ENCODE results near the gene ZDHHC16. TPM values are rescaled to one million over a fixed set of nuclear protein-coding genes. Genes with fewer than 3 reads are reported as not detected.
"Not testable (repeated sequence)": the region's sequence is repeated elsewhere in the genome, so short reads cannot be mapped to it uniquely, and the experiment has no call there.

ZDHHC16 gene
- total and polyA plus RNA-seq, 5 donors from 2014 or later, result 17.1 to 36.4 (median 26.8) TPM

GRCh38 chr10:97407211-97407951 lies 38.6 kb upstream of the ZDHHC16 start:
- Histone ChIP-seq H3K27me3 (ENCODE audit: control insufficient read depth, insufficient read depth, low read length) (no peaks in the 10 kb centered on the region), H3K9me3 (ENCODE audit: control insufficient read depth in 2 of 2, low read length in 2 of 2) (no peaks in the 10 kb centered on the region), H3K4me1 (ENCODE audit: control insufficient read depth, insufficient read depth, low read length, poor library complexity, severe bottlenecking) (peaks cover 6% of the 10 kb centered on the region), H3K27ac (ENCODE audit: insufficient read depth, low read length, poor library complexity, severe bottlenecking) (peak overlapping the region; percentile 30), H3K36me3 (ENCODE audit: control insufficient read depth, insufficient read depth, low read length) (no peaks in the 10 kb centered on the region), H3K4me3 (ENCODE audit: low read depth, low read length) (peak overlapping the region; percentile 72)
- H3K4me1 Mint-ChIP-seq, result peaks cover 3 to 11% (median 8%) of the 10 kb centered on the region in 4 donors
- H3K27me3 Mint-ChIP-seq, result no peaks in the 10 kb centered on the region
- H3K36me3 Mint-ChIP-seq, result no peaks in the 10 kb centered on the region
- peak overlapping the region in 2 of 3 donors; percentile 53 to 56 for H3K27ac Mint-ChIP-seq
- DNase-seq (peak; percentile 58 to 86 (median 78)), ATAC-seq (ENCODE audit: low read depth in 2 of 2) (peak; percentile 96 to 97)
- no peaks in the 10 kb centered on the region for H3K9me3 Mint-ChIP-seq
- peak overlapping the region; percentile 0 to 79 (median 62) for H3K4me3 Mint-ChIP-seq

GRCh38 chr10:97407952-97408248 lies 38.1 kb upstream of the ZDHHC16 start:
- Mint-ChIP-seq H3K4me3 (peak overlapping the region in 2 of 4 donors; percentile 0 to 21), H3K9me3 (no peaks in the 10 kb centered on the region), H3K27ac (peak overlapping the region in 2 of 3 donors; percentile 53 to 56), H3K27me3 (no peaks in the 10 kb centered on the region), H3K36me3 (no peaks in the 10 kb centered on the region), H3K4me1 (peaks cover 5 to 15% (median 10%) of the 10 kb centered on the region in 4 donors)
- Histone ChIP-seq H3K27ac (ENCODE audit: insufficient read depth, low read length, poor library complexity, severe bottlenecking) (no peak overlapping the region), H3K36me3 (ENCODE audit: control insufficient read depth, insufficient read depth, low read length) (no peaks in the 10 kb centered on the region), H3K4me3 (ENCODE audit: low read depth, low read length) (no peak overlapping the region), H3K9me3 (ENCODE audit: control insufficient read depth in 2 of 2, low read length in 2 of 2) (no peaks in the 10 kb centered on the region), H3K4me1 (ENCODE audit: control insufficient read depth, insufficient read depth, low read length, poor library complexity, severe bottlenecking) (peaks cover 6% of the 10 kb centered on the region), H3K27me3 (ENCODE audit: control insufficient read depth, insufficient read depth, low read length) (no peaks in the 10 kb centered on the region)
- ATAC-seq (ENCODE audit: low read depth in 2 of 2), result no peak
- no peak for DNase-seq

DNA sequence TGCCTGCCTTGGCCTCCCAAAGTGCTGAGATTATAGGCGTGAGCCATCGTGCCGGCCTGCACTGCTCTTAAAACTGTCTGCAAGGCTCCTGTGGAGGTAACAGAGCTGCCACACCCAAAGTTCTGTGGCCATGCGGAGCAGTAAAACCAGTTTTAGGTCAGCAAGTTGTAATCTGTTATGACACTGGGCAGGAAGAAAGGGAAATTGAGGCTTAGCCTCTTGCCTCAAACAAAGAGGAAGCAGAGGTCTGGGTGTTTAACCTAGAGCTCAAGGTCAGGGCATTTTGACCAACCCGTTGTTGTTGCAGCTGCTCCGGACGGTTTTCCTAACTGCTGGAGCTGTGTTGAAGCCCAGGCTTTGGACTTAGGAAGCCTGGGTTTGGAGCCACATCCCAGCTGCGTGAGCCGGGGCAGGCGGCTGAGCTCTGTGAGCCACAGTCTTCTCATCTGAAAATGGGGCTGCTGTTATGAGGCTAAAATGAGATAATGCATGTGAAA lies 37.4 kb upstream of the ZDHHC16 start:
- Mint-ChIP-seq H3K4me3 (no peak overlapping the region), H3K4me1 (peaks cover 9 to 20% (median 14%) of the 10 kb centered on the region in 4 donors), H3K27ac (no peak overlapping the region), H3K27me3 (no peaks in the 10 kb centered on the region), H3K36me3 (no peaks in the 10 kb centered on the region), H3K9me3 (no peaks in the 10 kb centered on the region)
- ATAC-seq (ENCODE audit: low read depth in 2 of 2), result no peak
- no peak overlapping the region for H3K27ac ChIP-seq (ENCODE audit: insufficient read depth, low read length, poor library complexity, severe bottlenecking)
- no peaks in the 10 kb centered on the region for H3K36me3 ChIP-seq (ENCODE audit: control insufficient read depth, insufficient read depth, low read length)
- DNase-seq, result no peak
- H3K9me3 ChIP-seq (ENCODE audit: control insufficient read depth in 2 of 2, low read length in 2 of 2), result no peaks in the 10 kb centered on the region
- peaks cover 9% of the 10 kb centered on the region for H3K4me1 ChIP-seq (ENCODE audit: control insufficient read depth, insufficient read depth, low read length, poor library complexity, severe bottlenecking)
- H3K4me3 ChIP-seq (ENCODE audit: low read depth, low read length), result no peak overlapping the region
- H3K27me3 ChIP-seq (ENCODE audit: control insufficient read depth, insufficient read depth, low read length), result no peaks in the 10 kb centered on the region

GRCh38 chr10:97411406-97411805 lies 34.6 kb upstream of the ZDHHC16 start:
- Histone ChIP-seq H3K4me3 (ENCODE audit: low read depth, low read length) (no peak overlapping the region), H3K9me3 (ENCODE audit: control insufficient read depth in 2 of 2, low read length in 2 of 2) (no peaks in the 10 kb centered on the region), H3K27me3 (ENCODE audit: control insufficient read depth, insufficient read depth, low read length) (no peaks in the 10 kb centered on the region), H3K27ac (ENCODE audit: insufficient read depth, low read length, poor library complexity, severe bottlenecking) (no peak overlapping the region), H3K4me1 (ENCODE audit: control insufficient read depth, insufficient read depth, low read length, poor library complexity, severe bottlenecking) (peaks cover 27% of the 10 kb centered on the region), H3K36me3 (ENCODE audit: control insufficient read depth, insufficient read depth, low read length) (no peaks in the 10 kb centered on the region)
- no peaks in the 10 kb centered on the region for H3K36me3 Mint-ChIP-seq
- H3K4me3 Mint-ChIP-seq, result no peak overlapping the region
- H3K27ac Mint-ChIP-seq, result no peak overlapping the region
- no peaks in the 10 kb centered on the region for H3K27me3 Mint-ChIP-seq
- no peaks in the 10 kb centered on the region for H3K9me3 Mint-ChIP-seq
- peaks cover 14 to 40% (median 27%) of the 10 kb centered on the region in 4 donors for H3K4me1 Mint-ChIP-seq
- DNase-seq, result no peak
- ATAC-seq (ENCODE audit: low read depth in 2 of 2), result no peak

DNA sequence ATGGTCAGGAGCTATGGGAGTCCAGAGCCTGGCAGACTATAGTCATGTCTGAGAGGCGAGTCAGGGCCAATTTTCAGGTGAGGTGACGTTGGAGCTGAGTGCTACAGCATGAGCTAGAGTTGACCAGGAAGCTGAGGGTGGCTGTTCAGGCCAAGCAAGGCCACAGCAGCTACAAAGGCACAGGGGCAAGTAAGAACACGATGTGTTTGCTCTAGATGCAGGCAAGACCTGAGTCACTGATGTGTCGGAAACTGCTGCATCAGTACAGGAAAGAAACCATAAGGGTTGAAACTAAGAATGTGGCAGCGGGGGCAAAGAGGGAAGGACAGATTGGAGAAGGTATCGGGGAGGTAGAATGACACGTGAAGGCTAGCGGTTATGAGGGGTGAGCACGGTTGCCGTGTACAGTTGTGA lies 33.1 kb upstream of the ZDHHC16 start:
- no peak overlapping the region for H3K27ac ChIP-seq (ENCODE audit: insufficient read depth, low read length, poor library complexity, severe bottlenecking)

GRCh38 chr10:97416565-97416964 lies 29.4 kb upstream of the ZDHHC16 start:
- H3K27me3 ChIP-seq (ENCODE audit: control insufficient read depth, insufficient read depth, low read length), result no peaks in the 10 kb centered on the region
- ATAC-seq (ENCODE audit: low read depth in 2 of 2), result no peak
- Mint-ChIP-seq H3K27ac (peak overlapping the region; percentile 84 to 94 (median 88)), H3K4me3 (peak overlapping the region; percentile 5 to 79 (median 26)), H3K27me3 (no peaks in the 10 kb centered on the region), H3K36me3 (no peaks in the 10 kb centered on the region), H3K9me3 (no peaks in the 10 kb centered on the region), H3K4me1 (peaks cover 24 to 59% (median 43%) of the 10 kb centered on the region in 4 donors)
- H3K36me3 ChIP-seq (ENCODE audit: control insufficient read depth, insufficient read depth, low read length), result no peaks in the 10 kb centered on the region
- peaks cover 37% of the 10 kb centered on the region for H3K4me1 ChIP-seq (ENCODE audit: control insufficient read depth, insufficient read depth, low read length, poor library complexity, severe bottlenecking)
- no peak overlapping the region for H3K4me3 ChIP-seq (ENCODE audit: low read depth, low read length)
- DNase-seq, result peak in 1 of 3 donors; percentile 53
- H3K27ac ChIP-seq (ENCODE audit: insufficient read depth, low read length, poor library complexity, severe bottlenecking), result no peak overlapping the region
- no peaks in the 10 kb centered on the region for H3K9me3 ChIP-seq (ENCODE audit: control insufficient read depth in 2 of 2, low read length in 2 of 2)

More for the DNA sequence above, 33.1 kb upstream of the ZDHHC16 start:
- H3K36me3 ChIP-seq (ENCODE audit: control insufficient read depth, insufficient read depth, low read length), result no peaks in the 10 kb centered on the region
- Mint-ChIP-seq H3K27ac (peak overlapping the region; percentile 69 to 87 (median 83)), H3K4me1 (peaks cover 9 to 43% (median 29%) of the 10 kb centered on the region in 4 donors), H3K9me3 (no peaks in the 10 kb centered on the region), H3K27me3 (no peaks in the 10 kb centered on the region), H3K4me3 (peak overlapping the region; percentile 19 to 75 (median 74)), H3K36me3 (no peaks in the 10 kb centered on the region)
- ATAC-seq (ENCODE audit: low read depth in 2 of 2) (peak in 1 of 2 donors; percentile 31), DNase-seq (peak in 1 of 3 donors; percentile 59)
- H3K9me3 ChIP-seq (ENCODE audit: control insufficient read depth in 2 of 2, low read length in 2 of 2), result no peaks in the 10 kb centered on the region
- H3K4me1 ChIP-seq (ENCODE audit: control insufficient read depth, insufficient read depth, low read length, poor library complexity, severe bottlenecking), result peaks cover 26% of the 10 kb centered on the region
- no peaks in the 10 kb centered on the region for H3K27me3 ChIP-seq (ENCODE audit: control insufficient read depth, insufficient read depth, low read length)
- H3K4me3 ChIP-seq (ENCODE audit: low read depth, low read length), result peak overlapping the region; percentile 32

GRCh38 chr10:97423757-97424098 lies 22.2 kb upstream of the ZDHHC16 start:
- H3K4me1 ChIP-seq (ENCODE audit: control insufficient read depth, insufficient read depth, low read length, poor library complexity, severe bottlenecking), result peaks cover 41% of the 10 kb centered on the region
- not testable (repeated sequence) for H3K27me3 ChIP-seq (ENCODE audit: control insufficient read depth, insufficient read depth, low read length); ATAC-seq (ENCODE audit: low read depth in 2 of 2); H3K9me3 Mint-ChIP-seq; H3K27ac ChIP-seq (ENCODE audit: insufficient read depth, low read length, poor library complexity, severe bottlenecking); DNase-seq; H3K36me3 ChIP-seq (ENCODE audit: control insufficient read depth, insufficient read depth, low read length); H3K36me3 Mint-ChIP-seq; H3K4me3 ChIP-seq (ENCODE audit: low read depth, low read length); H3K27me3 Mint-ChIP-seq; H3K9me3 ChIP-seq (ENCODE audit: control insufficient read depth in 2 of 2, low read length in 2 of 2)
- peak overlapping the region in 2 of 3 donors; percentile 26 to 57 for H3K27ac Mint-ChIP-seq
- H3K4me1 Mint-ChIP-seq, result peaks cover 13 to 60% (median 31%) of the 10 kb centered on the region in 4 donors
- peak overlapping the region in 2 of 4 donors; percentile 57 to 77 for H3K4me3 Mint-ChIP-seq
